ENCODE measurements around the gene ZNF425. TPM values are rescaled to one million over a fixed set of nuclear protein-coding genes. Genes with fewer than 3 reads are reported as not detected.

The ZNF425 gene
- total and polyA plus RNA-seq, 9 of the 15 experiments (the other 6 are each of a cell fraction or from before 2014, with no cell fraction given): 0.03 to 0.89 (median 0.54) TPM

GRCh38 chr7:149147752-149148653 lies 21.9 kb upstream of the ZNF425 start (continued):
- no peak for TF ChIP-seq CBX8 (IDR thresholded peaks at IDR 0.05; ENCODE audit: borderline replicate concordance, extremely low read depth, low read depth, low read length, poor library complexity, severe bottlenecking)
- no peak for TF ChIP-seq BRF2 (IDR thresholded peaks at IDR 0.05; ENCODE audit: borderline replicate concordance, insufficient read depth, insufficient read length)
- TF ChIP-seq RBM22 (IDR thresholded peaks at IDR 0.05; ENCODE audit: low read depth, low read length, poor library complexity, severe bottlenecking): peak; percentile 93
- peak; percentile 82; the same call in 1 of the 2 replicates for TF ChIP-seq ZBTB1 (CRISPR knock-in tag; IDR thresholded peaks at IDR 0.05; ENCODE audit: borderline replicate concordance, low read depth)
- no peak for TF ChIP-seq BRCA1 (IDR thresholded peaks at IDR 0.05)
- TF ChIP-seq BRCA1 (CRISPR knock-in tag; IDR thresholded peaks at IDR 0.05): no peak
- TF ChIP-seq MECOM (CRISPR knock-in tag; IDR thresholded peaks at IDR 0.05): no peak
- TF ChIP-seq FIP1L1 (IDR thresholded peaks at IDR 0.05; ENCODE audit: low read depth, low read length, poor library complexity, severe bottlenecking): peak; percentile 83
- no peak for TF ChIP-seq HIVEP1 (CRISPR knock-in tag; IDR thresholded peaks at IDR 0.05)
- peak; percentile 84; the same call in 1 of the 2 replicates for TF ChIP-seq CBFB (CRISPR knock-in tag; IDR thresholded peaks at IDR 0.05)
- no peak for TF ChIP-seq BRF1 (IDR thresholded peaks at IDR 0.05; ENCODE audit: borderline replicate concordance, extremely low read depth, insufficient read length)
- TF ChIP-seq ZNF699 (CRISPR knock-in tag; IDR thresholded peaks at IDR 0.05; ENCODE audit: insufficient replicate concordance): no peak
- TF ChIP-seq PML (IDR thresholded peaks at IDR 0.05; ENCODE audit: low read length): no peak; the same call in 1 of the 2 replicates
- TF ChIP-seq ZNF780A (CRISPR knock-in tag; IDR thresholded peaks at IDR 0.05): no peak
- no peak for TF ChIP-seq RNF219 (CRISPR knock-in tag; IDR thresholded peaks at IDR 0.05)
- no peak for TF ChIP-seq IRF9 (tag; IDR thresholded peaks at IDR 0.05)
- no peak for TF ChIP-seq HMG20B (CRISPR knock-in tag; IDR thresholded peaks at IDR 0.05)
- TF ChIP-seq TFE3 (CRISPR knock-in tag; IDR thresholded peaks at IDR 0.05): no peak
- TF ChIP-seq EP400 (IDR thresholded peaks at IDR 0.05): peak; percentile 50; the same call in 1 of the 2 replicates
- no peak for TF ChIP-seq FOXJ3 (CRISPR knock-in tag; IDR thresholded peaks at IDR 0.05)
- peak; percentile 75 for TF ChIP-seq POLR2G (IDR thresholded peaks at IDR 0.05; ENCODE audit: low read depth, low read length)

Measured in K562 (cell line).